SK-N-SH (cell line): ENCODE data around the gene ZNF197. TPM values are rescaled to one million over a fixed set of nuclear protein-coding genes. Genes with fewer than 3 reads are reported as not detected.

Experiments used
- CTCF ChIA-PET: fragments of 300-600, 350-600 bp; formaldehyde crosslinking; extraction: SDS; loops from one replicate; lab custom pipeline; 2021; lab: Yijun Ruan, JAX
- POLR2A ChIA-PET: fragments of 350-600 bp; sonication (Branson Sonifier 250); formaldehyde crosslinking; extraction: SDS; loops from one replicate; lab custom pipeline; 2020; ENCODE audit warnings: antibody characterized with exemption, inconsistent platforms; lab: Yijun Ruan, JAX
- DNase-seq: peaks from one replicate; pipeline ENCODE4 v3.0.0; 2012
- H2AFZ ChIP-seq: fragments of 200-600 bp; sonication (generic); 2 replicates; pipeline ENCODE4 v1.8.1; 2016; ENCODE audit warnings: antibody characterized with exemption, mild to moderate bottlenecking, low read depth
- H3F3A ChIP-seq: fragments of 200-600 bp; sonication (generic); replicated peaks from 2 replicates; pipeline ENCODE3; 2016; ENCODE audit warnings: antibody characterized with exemption, mild to moderate bottlenecking; ENCODE audit not compliant: insufficient read depth
- H3K27ac ChIP-seq, 2 experiments: fragments of 200-500 bp in 1 of 2; fragments of 200-600 bp in 1 of 2; sonication (Bioruptor generic) in 1 of 2; sonication (generic), shearing (Covaris generic) in 1 of 2; 2 replicates each; pipeline versions ENCODE4 v1.5.1 to v1.6.1; 2014 to 2016; ENCODE audit warnings: low read depth in 2 of 2, inconsistent platforms in 1 of 2, low read length in 1 of 2, mild to moderate bottlenecking in 1 of 2, mixed read lengths in 1 of 2
- H3K27me3 ChIP-seq: fragments of 200-600 bp; sonication (generic), shearing (Covaris generic); 2 replicates; pipeline ENCODE4 v1.6.1; 2016; ENCODE audit warnings: mixed run types; ENCODE audit not compliant: insufficient read depth
- H3K36me3 ChIP-seq, 2 experiments: fragments of 200-500 bp in 1 of 2; fragments of 200-600 bp in 1 of 2; sonication (Bioruptor generic) in 1 of 2; sonication (generic) in 1 of 2; replicated peaks in 1 of 2; 2 replicates each; pipeline versions ENCODE3 to v1.5.1; 2014 to 2016; ENCODE audit warnings: low read length in 1 of 2, mild to moderate bottlenecking in 1 of 2; ENCODE audit not compliant: insufficient read depth in 2 of 2, control insufficient read depth in 1 of 2
- H3K4me1 ChIP-seq, 2 experiments: fragments of 200-500 bp in 1 of 2; fragments of 200-600 bp in 1 of 2; sonication (Bioruptor generic) in 1 of 2; sonication (generic), shearing (Covaris generic) in 1 of 2; 2 replicates each; pipeline versions ENCODE4 v1.5.1 to v1.6.1; 2014 to 2016; ENCODE audit warnings: low read depth in 1 of 2, low read length in 1 of 2, mixed run types in 1 of 2; ENCODE audit not compliant: insufficient read depth in 2 of 2, control insufficient read depth in 1 of 2
- H3K4me2 ChIP-seq: fragments of 200-600 bp; sonication (generic), shearing (Covaris generic); 2 replicates; pipeline ENCODE4 v1.6.1; 2017; ENCODE audit warnings: mixed run types
- H3K4me3 ChIP-seq, 2 experiments: fragments of 200-500 bp in 1 of 2; fragments of 200-600 bp in 1 of 2; sonication (Bioruptor generic) in 1 of 2; sonication (generic), shearing (Covaris generic) in 1 of 2; 2 replicates each; pipeline versions ENCODE4 v1.5.1 to v1.8.1; 2014 to 2016; ENCODE audit warnings: low read depth in 2 of 2, inconsistent platforms in 1 of 2, low read length in 1 of 2, mild to moderate bottlenecking in 1 of 2, mixed read lengths in 1 of 2, moderate library complexity in 1 of 2
- H3K79me2 ChIP-seq: fragments of 200-600 bp; sonication (generic); 2 replicates; pipeline ENCODE4 v1.8.1; 2017; ENCODE audit warnings: mild to moderate bottlenecking; ENCODE audit not compliant: insufficient read depth
- H3K9ac ChIP-seq: fragments of 200-600 bp; sonication (generic); 2 replicates; pipeline ENCODE4 v1.6.1; 2017; ENCODE audit warnings: mixed run types
- H3K9me2 ChIP-seq: fragments of 200-600 bp; sonication (generic); 2 replicates; pipeline ENCODE4 v1.6.1; 2017; ENCODE audit warnings: mixed run types
- H3K9me3 ChIP-seq: fragments of 200-600 bp; sonication (generic); 2 replicates; pipeline ENCODE4 v1.6.1; 2017; ENCODE audit warnings: mixed run types, mild to moderate bottlenecking, moderate library complexity
- H4K20me1 ChIP-seq: fragments of 200-600 bp; sonication (generic); 2 replicates; pipeline ENCODE4 v1.6.1; 2017; ENCODE audit warnings: mild to moderate bottlenecking, mixed run types; ENCODE audit not compliant: insufficient read depth
- EZH2phosphoT487 ChIP-seq: fragments of 200-600 bp; sonication (generic); IDR thresholded peaks from 2 replicates; pipeline ENCODE4 v1.6.1; 2017; ENCODE audit warnings: low read depth, mixed run types, mild to moderate bottlenecking, antibody characterized with exemption, moderate library complexity, borderline replicate concordance
- FOXJ3 ChIP-seq: sonication (generic); formaldehyde crosslinking; IDR thresholded peaks from 2 replicates; pipeline ENCODE4 v1.5.1; 2020; ENCODE audit warnings: mild to moderate bottlenecking, missing genetic modification reagents
- GABPA ChIP-seq: IDR thresholded peaks from 2 replicates; pipeline ENCODE4 v1.4.0; 2012; ENCODE audit warnings: low read depth, mild to moderate bottlenecking
- GATA2 ChIP-seq: sonication (generic); formaldehyde crosslinking; IDR thresholded peaks from 2 replicates; pipeline ENCODE4 v1.5.0; 2020; ENCODE audit warnings: mild to moderate bottlenecking, missing genetic modification reagents
- JUND ChIP-seq: IDR thresholded peaks from 2 replicates; pipeline ENCODE4 v1.4.0; 2012
- MEF2A ChIP-seq: IDR thresholded peaks from 2 replicates; pipeline ENCODE4 v1.4.0; 2012; ENCODE audit warnings: low read depth, borderline replicate concordance
- NFIC ChIP-seq: IDR thresholded peaks from 2 replicates; pipeline ENCODE4 v1.4.0; 2012; ENCODE audit warnings: borderline replicate concordance
- POLR2AphosphoS5 ChIP-seq: IDR thresholded peaks from 2 replicates; pipeline ENCODE4 v1.6.1; 2012; ENCODE audit warnings: low read depth, low read length
- RAD21 ChIP-seq: IDR thresholded peaks from 2 replicates; pipeline ENCODE4 v1.6.1; 2012; ENCODE audit warnings: mild to moderate bottlenecking, low read length
- RCOR1 ChIP-seq: fragments of 150-350 bp; IDR thresholded peaks from 2 replicates; pipeline ENCODE4 v1.6.1; 2017; ENCODE audit warnings: antibody characterized with exemption, low read length
- SIN3A ChIP-seq: IDR thresholded peaks from 2 replicates; pipeline ENCODE4 v1.6.1; 2012; ENCODE audit warnings: low read depth, mild to moderate bottlenecking, low read length, moderate library complexity, borderline replicate concordance
- TAF1 ChIP-seq: IDR thresholded peaks from 2 replicates; pipeline ENCODE4 v1.6.1; 2012; ENCODE audit warnings: low read depth, mild to moderate bottlenecking, low read length, moderate library complexity, borderline replicate concordance
- TCF12 ChIP-seq: IDR thresholded peaks from 2 replicates; pipeline ENCODE4 v1.4.0; 2012
- TEAD4 ChIP-seq: IDR thresholded peaks from 2 replicates; pipeline ENCODE4 v1.4.0; 2012; ENCODE audit warnings: mild to moderate bottlenecking, borderline replicate concordance; ENCODE audit not compliant: insufficient read depth
- YY1 ChIP-seq: IDR thresholded peaks from 2 replicates; pipeline ENCODE4 v1.4.0; 2012; ENCODE audit warnings: low read depth, mild to moderate bottlenecking
- WGBS: methylation state at CpG from one replicate; pipeline ENCODE4 v1.1.6; 2017; ENCODE audit warnings: low lambda C conversion rate; 5-methylcytosine and 5-hydroxymethylcytosine counted together
- polyA plus RNA-seq, 3 experiments: library from polyadenylated mRNA; depleted of rRNA; stranded (reverse); fragments of >200 nt; gene quantifications; 2 replicates each; pipeline ENCODE4 v1.2.3, GENCODE V29; 2012
- TF ChIP-seq, protein P1 (sequence below): IDR thresholded peaks from 2 replicates; pipeline ENCODE4; 2012
- TF ChIP-seq, protein P2 (sequence below): fragments of 150-350 bp; IDR thresholded peaks from 2 replicates; pipeline ENCODE4 v1.6.1; 2016; ENCODE audit warnings: mild to moderate bottlenecking, low read depth, low read length
- TF ChIP-seq, protein P3 (sequence below): IDR thresholded peaks from 2 replicates; pipeline ENCODE4 v1.6.1; 2012; ENCODE audit warnings: mild to moderate bottlenecking, low read depth, low read length, moderate library complexity
- TF ChIP-seq, protein P4 (sequence below): IDR thresholded peaks from 2 replicates; pipeline ENCODE4 v1.4.0; 2012; ENCODE audit warnings: low read depth, borderline replicate concordance

Gene ZNF197
- polyA plus RNA-seq, 1 of the 3 experiments (the other 2 are of a cell fraction), result 4.3 TPM

DNA sequence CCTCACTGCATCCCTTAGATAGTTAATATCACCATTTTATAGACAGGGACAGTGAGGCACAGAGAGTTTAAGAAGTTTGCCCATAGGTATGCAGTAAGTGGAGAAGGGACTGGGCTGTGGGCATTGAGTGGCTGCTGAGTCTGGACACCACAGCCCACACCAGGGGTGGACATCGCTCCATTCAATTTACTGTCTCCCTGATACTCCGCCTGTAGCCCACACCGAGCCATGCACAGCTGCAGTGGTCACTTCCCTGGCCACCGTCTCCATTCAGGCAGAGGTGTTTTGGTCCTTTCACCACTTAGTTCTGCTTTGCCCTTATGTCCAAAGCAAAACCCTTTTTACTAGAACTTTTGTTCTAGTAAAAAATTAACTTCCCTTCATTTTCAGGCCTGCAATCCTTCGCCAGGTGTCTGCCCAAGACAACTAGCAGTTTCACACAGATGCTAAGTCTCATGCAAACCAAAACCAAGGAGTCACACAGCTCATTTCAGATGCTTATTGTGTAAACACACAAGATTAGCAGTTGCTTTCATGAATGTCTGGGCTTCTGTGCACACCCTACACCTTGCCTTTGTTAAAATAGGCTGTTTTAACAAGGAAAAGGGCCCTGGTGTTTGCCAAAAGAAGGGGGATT, 53.8 kb downstream of the ZNF197 start:
- no peaks in the 10 kb centered on the region for H3K9me3 ChIP-seq
- H3K4me3 ChIP-seq, result no peak overlapping the region
- no peaks in the 10 kb centered on the region for H3K27me3 ChIP-seq
- H2AFZ ChIP-seq, result no peak overlapping the region
- no peaks in the 10 kb centered on the region for H3F3A ChIP-seq
- ChIA-PET POLR2A (no interaction called here), CTCF (no interaction called here)
- 91% methylated on average over 5 of the region's 5 CpGs for WGBS
- H3K36me3 ChIP-seq, result peaks cover 7 to 16% of the 10 kb centered on the region in 2 experiments
- no peaks in the 10 kb centered on the region for H3K9me2 ChIP-seq
- TF ChIP-seq SIN3A, result no peak
- TF ChIP-seq TAF1, result no peak
- no peak for TF ChIP-seq JUND
- TF ChIP-seq FOXJ3 (CRISPR knock-in tag), result no peak
- no peak for TF ChIP-seq GABPA
- TF ChIP-seq MEF2A, result no peak
- TF ChIP-seq, protein P1, sequence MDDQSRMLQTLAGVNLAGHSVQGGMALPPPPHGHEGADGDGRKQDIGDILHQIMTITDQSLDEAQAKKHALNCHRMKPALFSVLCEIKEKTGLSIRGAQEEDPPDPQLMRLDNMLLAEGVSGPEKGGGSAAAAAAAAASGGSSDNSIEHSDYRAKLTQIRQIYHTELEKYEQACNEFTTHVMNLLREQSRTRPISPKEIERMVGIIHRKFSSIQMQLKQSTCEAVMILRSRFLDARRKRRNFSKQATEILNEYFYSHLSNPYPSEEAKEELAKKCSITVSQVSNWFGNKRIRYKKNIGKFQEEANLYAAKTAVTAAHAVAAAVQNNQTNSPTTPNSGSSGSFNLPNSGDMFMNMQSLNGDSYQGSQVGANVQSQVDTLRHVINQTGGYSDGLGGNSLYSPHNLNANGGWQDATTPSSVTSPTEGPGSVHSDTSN, result no peak
- no peak for TF ChIP-seq TCF12
- TF ChIP-seq, protein P2, sequence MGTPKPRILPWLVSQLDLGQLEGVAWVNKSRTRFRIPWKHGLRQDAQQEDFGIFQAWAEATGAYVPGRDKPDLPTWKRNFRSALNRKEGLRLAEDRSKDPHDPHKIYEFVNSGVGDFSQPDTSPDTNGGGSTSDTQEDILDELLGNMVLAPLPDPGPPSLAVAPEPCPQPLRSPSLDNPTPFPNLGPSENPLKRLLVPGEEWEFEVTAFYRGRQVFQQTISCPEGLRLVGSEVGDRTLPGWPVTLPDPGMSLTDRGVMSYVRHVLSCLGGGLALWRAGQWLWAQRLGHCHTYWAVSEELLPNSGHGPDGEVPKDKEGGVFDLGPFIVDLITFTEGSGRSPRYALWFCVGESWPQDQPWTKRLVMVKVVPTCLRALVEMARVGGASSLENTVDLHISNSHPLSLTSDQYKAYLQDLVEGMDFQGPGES, result no peak
- no peak for TF ChIP-seq GATA2 (CRISPR knock-in tag)
- no peak for DNase-seq
- no peaks in the 10 kb centered on the region for H3K79me2 ChIP-seq
- no peak overlapping the region for H3K4me2 ChIP-seq
- H3K9ac ChIP-seq, result no peak overlapping the region
- peaks cover 0 to 3% of the 10 kb centered on the region in 2 experiments; a peak in 1 of 4 replicates for H3K4me1 ChIP-seq
- no peaks in the 10 kb centered on the region for H4K20me1 ChIP-seq
- H3K27ac ChIP-seq, result no peak overlapping the region

DNA sequence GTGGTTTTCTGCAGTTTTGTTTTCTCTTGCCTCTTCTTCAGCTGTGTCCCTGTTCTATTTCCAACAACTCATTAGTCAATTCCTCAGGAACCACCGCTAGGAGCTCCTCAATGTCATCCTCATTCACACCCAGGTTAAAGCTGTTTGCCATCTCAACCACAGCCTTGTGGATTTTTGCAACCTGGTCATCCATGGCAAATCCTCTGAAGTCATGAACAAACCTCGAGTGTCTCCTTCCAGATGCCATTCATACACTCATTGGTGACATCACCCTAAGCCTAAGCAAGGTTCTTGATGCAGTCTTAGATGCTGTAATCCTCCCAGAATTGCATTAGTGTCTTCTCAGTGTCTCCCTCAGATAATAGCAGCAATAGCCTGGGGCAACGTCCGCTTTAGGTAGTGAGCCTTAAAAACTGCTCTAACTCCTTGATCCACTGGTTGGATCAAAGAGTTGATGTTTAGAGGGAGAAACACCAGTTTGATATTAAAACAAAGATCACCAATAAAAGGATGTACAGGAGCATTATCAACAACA, 56.2 kb downstream of the ZNF197 start:
- no peak overlapping the region for H3K4me3 ChIP-seq
- no peaks in the 10 kb centered on the region for H3K79me2 ChIP-seq
- H3K4me1 ChIP-seq, result peaks cover 0 to 5% of the 10 kb centered on the region in 2 experiments; a peak in 1 of 4 replicates
- no peaks in the 10 kb centered on the region for H4K20me1 ChIP-seq
- ChIA-PET CTCF (no interaction called here), POLR2A (no interaction called here)
- H3K27me3 ChIP-seq, result no peaks in the 10 kb centered on the region
- H3K9me2 ChIP-seq, result no peaks in the 10 kb centered on the region
- no peak overlapping the region for H3K9ac ChIP-seq
- DNase-seq, result no peak
- no peak overlapping the region for H3K4me2 ChIP-seq
- no peak overlapping the region for H2AFZ ChIP-seq
- H3K36me3 ChIP-seq, result peaks cover 10 to 21% of the 10 kb centered on the region in 2 experiments
- no peaks in the 10 kb centered on the region for H3K9me3 ChIP-seq
- H3K27ac ChIP-seq, result no peak overlapping the region
- 82% methylated on average over 4 of the region's 4 CpGs for WGBS
- H3F3A ChIP-seq, result no peaks in the 10 kb centered on the region
- TF ChIP-seq GATA2 (CRISPR knock-in tag) (no peak), RAD21 (no peak), JUND (no peak), EZH2phosphoT487 (no peak), TEAD4 (no peak), YY1 (no peak), RCOR1 (no peak), MEF2A (no peak), FOXJ3 (CRISPR knock-in tag) (no peak), TCF12 (no peak), NFIC (no peak), POLR2AphosphoS5 (no peak)
- TF ChIP-seq, protein P1, result no peak
- TF ChIP-seq, protein P3, sequence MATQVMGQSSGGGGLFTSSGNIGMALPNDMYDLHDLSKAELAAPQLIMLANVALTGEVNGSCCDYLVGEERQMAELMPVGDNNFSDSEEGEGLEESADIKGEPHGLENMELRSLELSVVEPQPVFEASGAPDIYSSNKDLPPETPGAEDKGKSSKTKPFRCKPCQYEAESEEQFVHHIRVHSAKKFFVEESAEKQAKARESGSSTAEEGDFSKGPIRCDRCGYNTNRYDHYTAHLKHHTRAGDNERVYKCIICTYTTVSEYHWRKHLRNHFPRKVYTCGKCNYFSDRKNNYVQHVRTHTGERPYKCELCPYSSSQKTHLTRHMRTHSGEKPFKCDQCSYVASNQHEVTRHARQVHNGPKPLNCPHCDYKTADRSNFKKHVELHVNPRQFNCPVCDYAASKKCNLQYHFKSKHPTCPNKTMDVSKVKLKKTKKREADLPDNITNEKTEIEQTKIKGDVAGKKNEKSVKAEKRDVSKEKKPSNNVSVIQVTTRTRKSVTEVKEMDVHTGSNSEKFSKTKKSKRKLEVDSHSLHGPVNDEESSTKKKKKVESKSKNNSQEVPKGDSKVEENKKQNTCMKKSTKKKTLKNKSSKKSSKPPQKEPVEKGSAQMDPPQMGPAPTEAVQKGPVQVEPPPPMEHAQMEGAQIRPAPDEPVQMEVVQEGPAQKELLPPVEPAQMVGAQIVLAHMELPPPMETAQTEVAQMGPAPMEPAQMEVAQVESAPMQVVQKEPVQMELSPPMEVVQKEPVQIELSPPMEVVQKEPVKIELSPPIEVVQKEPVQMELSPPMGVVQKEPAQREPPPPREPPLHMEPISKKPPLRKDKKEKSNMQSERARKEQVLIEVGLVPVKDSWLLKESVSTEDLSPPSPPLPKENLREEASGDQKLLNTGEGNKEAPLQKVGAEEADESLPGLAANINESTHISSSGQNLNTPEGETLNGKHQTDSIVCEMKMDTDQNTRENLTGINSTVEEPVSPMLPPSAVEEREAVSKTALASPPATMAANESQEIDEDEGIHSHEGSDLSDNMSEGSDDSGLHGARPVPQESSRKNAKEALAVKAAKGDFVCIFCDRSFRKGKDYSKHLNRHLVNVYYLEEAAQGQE, result no peak
- TF ChIP-seq, protein P4, sequence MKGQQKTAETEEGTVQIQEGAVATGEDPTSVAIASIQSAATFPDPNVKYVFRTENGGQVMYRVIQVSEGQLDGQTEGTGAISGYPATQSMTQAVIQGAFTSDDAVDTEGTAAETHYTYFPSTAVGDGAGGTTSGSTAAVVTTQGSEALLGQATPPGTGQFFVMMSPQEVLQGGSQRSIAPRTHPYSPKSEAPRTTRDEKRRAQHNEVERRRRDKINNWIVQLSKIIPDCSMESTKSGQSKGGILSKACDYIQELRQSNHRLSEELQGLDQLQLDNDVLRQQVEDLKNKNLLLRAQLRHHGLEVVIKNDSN, result no peak
